Fibroblast of skin of right quadriceps (primary cell): Measurements from ENCODE around the gene GPR89A.
A peak's percentile ranks its signal among the peaks of the same experiment; 100 is the strongest.
"Not testable (repeated sequence)": the region's sequence is repeated elsewhere in the genome, so short reads cannot be mapped to it uniquely, and the experiment has no call there.

Source experiments
- DNase-seq: peaks from one replicate; pipeline ENCODE4 v3.0.0-alpha.2; 2013

GPR89A gene

GRCh38 chr1:145688328-145688727 lies 80.5 kb downstream of the GPR89A start:
- no peak for DNase-seq

GRCh38 chr1:145688924-145689323 lies 81.1 kb downstream of the GPR89A start:
- DNase-seq, result no peak

GRCh38 chr1:145689922-145690321 lies 82.1 kb downstream of the GPR89A start:
- no peak for DNase-seq

- DNase-seq, result peak; percentile 77
Observed at GRCh38 chr1:145690587-145691558, 83.1 kb downstream of the GPR89A start.

GRCh38 chr1:145692785-145693443 lies 85.1 kb downstream of the GPR89A start:
- DNase-seq, result no peak

GRCh38 chr1:145695821-145696629 lies 88.2 kb downstream of the GPR89A start:
- no peak for DNase-seq

- DNase-seq, result no peak
Observed at GRCh38 chr1:145696630-145696960, 88.8 kb downstream of the GPR89A start.

GRCh38 chr1:145701306-145701862 lies 93.6 kb downstream of the GPR89A start:
- DNase-seq, result no peak

- no peak for DNase-seq
Observed at GRCh38 chr1:145702052-145702451, 94.3 kb downstream of the GPR89A start.

GRCh38 chr1:145702826-145703225 lies 95.0 kb downstream of the GPR89A start:
- DNase-seq, result no peak

- DNase-seq, result no peak
Observed at GRCh38 chr1:145705622-145706021, 97.8 kb downstream of the GPR89A start.

GRCh38 chr1:145706086-145706664 lies 98.4 kb downstream of the GPR89A start:
- DNase-seq, result peak; percentile 34

- DNase-seq, result no peak
Observed at GRCh38 chr1:145707183-145707867, 99.5 kb downstream of the GPR89A start, which contains the start of gene PDZK1. Gene PDZK1 (minus strand): TSS chr1:145707368. CDS start chr1:145688021, 19,347 bp downstream.

- no peak for DNase-seq
Observed at GRCh38 chr1:145708063-145708462, 100.3 kb downstream of the GPR89A start.

GRCh38 chr1:145710291-145711027 lies 102.7 kb downstream of the GPR89A start:
- DNase-seq, result no peak

GRCh38 chr1:145711213-145711651 lies 103.4 kb downstream of the GPR89A start:
- DNase-seq, result no peak

- no peak for DNase-seq
Observed at GRCh38 chr1:145714524-145715111, 106.8 kb downstream of the GPR89A start.

GRCh38 chr1:145716641-145717345 lies 109.0 kb downstream of the GPR89A start:
- no peak for DNase-seq

- no peak for DNase-seq
Observed at GRCh38 chr1:145717833-145718232, 110.0 kb downstream of the GPR89A start.

- DNase-seq, result not testable (repeated sequence)
Observed at GRCh38 chr1:145718465-145718864, 110.7 kb downstream of the GPR89A start.
